SH-SY5Y (cell line): Measurements from ENCODE around the gene HPCAL1.

Experiments
- GATA2 ChIP-seq: IDR thresholded peaks from 2 replicates; pipeline ENCODE4 v1.6.1; 2011; ENCODE audit warnings: mild to moderate bottlenecking, low read depth, low read length
- GATA3 ChIP-seq: IDR thresholded peaks from 2 replicates; pipeline ENCODE4 v1.6.1; 2011; ENCODE audit warnings: low read depth, mild to moderate bottlenecking, low read length, moderate library complexity

GRCh38 chr2:10451819-10452218 is 149.1 kb downstream of the HPCAL1 start:
- TF ChIP-seq GATA3 = no peak
- no peak for TF ChIP-seq GATA2
